GM13976 (cell line): ENCODE measurements around the gene PDK1.
"Not testable (repeated sequence)": the region's sequence is repeated elsewhere in the genome, so short reads cannot be mapped to it uniquely, and the experiment has no call there.

Experiments used
- DNase-seq: peaks from one replicate; pipeline ENCODE4 v3.0.0; 2012; ENCODE audit warnings: low spot score
- CTCF ChIP-seq: IDR thresholded peaks from 2 replicates; pipeline ENCODE4 v1.5.1; 2012; ENCODE audit warnings: borderline replicate concordance, mild to moderate bottlenecking; ENCODE audit not compliant: insufficient read depth; ENCODE audit errors: extremely low read depth, missing control alignments, control extremely low read depth
- in situ Hi-C: fragments of 300-500 bp; cut with MboI; formaldehyde crosslinking; loops from one replicate; pipeline ENCODE4 v1.12.0; 2022; ENCODE audit warnings: low sequenced_read_pairs, mixed read lengths, inconsistent platforms; ENCODE audit not compliant: unreplicated experiment

PDK1 gene

GRCh38 chr2:172578054-172578453 lies 22.2 kb downstream of the PDK1 start:
- in situ Hi-C loops, result no loop called here
- TF ChIP-seq CTCF, result no peak
- no peak for DNase-seq

- no peak for DNase-seq
- in situ Hi-C loops, result no loop called here
- TF ChIP-seq CTCF, result no peak
Observed at GRCh38 chr2:172578860-172579512, 23.1 kb downstream of the PDK1 start.

GRCh38 chr2:172580544-172580943 lies 24.7 kb downstream of the PDK1 start:
- no peak for TF ChIP-seq CTCF
- in situ Hi-C loops, result no loop called here
- DNase-seq, result no peak

- DNase-seq, result no peak
- TF ChIP-seq CTCF, result no peak
- in situ Hi-C loops, result no loop called here
Observed at GRCh38 chr2:172582656-172583055, 26.8 kb downstream of the PDK1 start.

- in situ Hi-C loops, result no loop called here
- no peak for TF ChIP-seq CTCF
- no peak for DNase-seq
Observed at GRCh38 chr2:172586245-172586891, 30.5 kb downstream of the PDK1 start.

- DNase-seq, in situ Hi-C loops: not testable (repeated sequence)
Observed at GRCh38 chr2:172587231-172587630, 31.3 kb downstream of the PDK1 start.

GRCh38 chr2:172588931-172589330 lies 33.0 kb downstream of the PDK1 start:
- DNase-seq, result no peak
- no peak for TF ChIP-seq CTCF
- in situ Hi-C loops, result no loop called here

- in situ Hi-C loops, result not testable (repeated sequence)
Observed at GRCh38 chr2:172591386-172591785, 35.5 kb downstream of the PDK1 start.

GRCh38 chr2:172592190-172592589 lies 36.3 kb downstream of the PDK1 start:
- in situ Hi-C loops, DNase-seq: not testable (repeated sequence)

More at GRCh38 chr2:172591386-172591785, 35.5 kb downstream of the PDK1 start:
- not testable (repeated sequence) for DNase-seq
